K562 (cell line): ENCODE results near the gene SCAANT1. TPM values are rescaled to one million over a fixed set of nuclear protein-coding genes. Genes with fewer than 3 reads are reported as not detected.
A peak's percentile ranks its signal among the peaks of the same experiment; 100 is the strongest.

Source experiments
- ATF1 ChIP-seq, 2 experiments: fragments of 450-650 bp in 1 of 2; IDR thresholded peaks; 2 replicates each; pipeline ENCODE4 v1.6.1; 2016; ENCODE audit warnings: missing compliant biosample characterization in 1 of 2, missing genetic modification characterization in 1 of 2
- BHLHE40 ChIP-seq: IDR thresholded peaks from 2 replicates; pipeline ENCODE4 v1.6.1; 2011; ENCODE audit warnings: low read length, improper control_type of control experiment
- CCNT2 ChIP-seq: IDR thresholded peaks from 2 replicates; pipeline ENCODE4 v1.6.1; 2011; ENCODE audit warnings: borderline replicate concordance, low read depth, mild to moderate bottlenecking, moderate library complexity, mixed read lengths, low read length; ENCODE audit not compliant: insufficient read length; ENCODE audit errors: extremely low read depth
- GABPA ChIP-seq: fragments of 200-800 bp; sonication (Bioruptor generic); conservative IDR thresholded peaks from 2 replicates; pipeline ENCODE4 v1.6.1; 2016; ENCODE audit warnings: low read depth, missing genetic modification characterization, missing compliant biosample characterization
- GABPB1 ChIP-seq: sonication (generic); formaldehyde crosslinking; IDR thresholded peaks from 2 replicates; pipeline ENCODE4 v1.8.0; 2022; ENCODE audit warnings: mild to moderate bottlenecking, missing genetic modification reagents
- IFI16 ChIP-seq: fragments of 250-450 bp; sonication (Bioruptor Pico); IDR thresholded peaks from 2 replicates; pipeline ENCODE4 v2.1.2; 2022; ENCODE audit warnings: mild to moderate bottlenecking, inconsistent platforms
- MAFG ChIP-seq: fragments of 450-650 bp; conservative IDR thresholded peaks from 2 replicates; pipeline ENCODE4 v1.6.1; 2016; ENCODE audit warnings: missing genetic modification characterization, missing compliant biosample characterization
- PHB ChIP-seq: fragments of 250-450 bp; sonication (Bioruptor Pico); IDR thresholded peaks from 2 replicates; pipeline ENCODE4 v1.5.0; 2021
- POLR2G ChIP-seq: fragments of 200-400 bp; formaldehyde crosslinking; IDR thresholded peaks from 2 replicates; pipeline ENCODE4 v1.6.1; 2017; ENCODE audit warnings: low read depth, mild to moderate bottlenecking, antibody characterized with exemption, low read length, moderate library complexity
- TAF1 ChIP-seq: IDR thresholded peaks from 2 replicates; pipeline ENCODE4 v1.6.1; 2011; ENCODE audit warnings: mild to moderate bottlenecking, low read length, moderate library complexity; ENCODE audit not compliant: insufficient read depth, control insufficient read depth, severe bottlenecking; ENCODE audit errors: extremely low read depth
- UBTF ChIP-seq, 2 experiments: IDR thresholded peaks; 2 replicates each; pipeline ENCODE4 v1.6.1; 2012; ENCODE audit warnings: improper control_type of control experiment in 2 of 2, low read depth in 2 of 2, low read length in 2 of 2, borderline replicate concordance in 1 of 2
- VEZF1 ChIP-seq: fragments of 200-800 bp; sonication (Bioruptor generic); IDR thresholded peaks from 2 replicates; pipeline ENCODE4 v1.6.1; 2017; ENCODE audit warnings: missing genetic modification characterization, missing compliant biosample characterization
- polyA plus RNA-seq, 8 experiments: library from polyadenylated mRNA; depleted of rRNA in 4 of 8; stranded (reverse) in 5 of 8; unstranded in 3 of 8; fragments of >200 nt; fragmentation: Nextera tagmentation in 2 of 8; fragmentation: Illumina TruSeq in 1 of 8; extraction: Ambion mirVana in 2 of 8; extraction: Trizol in 1 of 8; gene quantifications; 2 replicates each; pipeline versions ENCODE4 v1.2.1 to v1.2.3, GENCODE V29; 2011 to 2014; ENCODE audit warnings: inconsistent platforms in 1 of 8, missing spikeins in 1 of 8
- total RNA-seq, 7 experiments: library from RNA; depleted of rRNA in 6 of 7; stranded (reverse); fragments of >200 nt in 6 of 7; fragmentation: Illumina TruSeq in 2 of 7; extraction: Trizol in 2 of 7; gene quantifications; 2 replicates each; pipeline versions ENCODE4 v1.2.1 to v1.2.3, GENCODE V29; 2011 to 2021; ENCODE audit warnings: low replicate concordance in 1 of 7

SCAANT1 gene
- total and polyA plus RNA-seq, 9 of the 15 experiments (the other 6 are each of a cell fraction or from before 2014, with no cell fraction given): not detected

- TF ChIP-seq UBTF (IDR thresholded peaks at IDR 0.05; ENCODE audit: borderline replicate concordance in 1 of 2, low read depth in 2 of 2, low read length in 2 of 2) (peak; percentile 48 to 73; a peak in 3 of 4 replicates), CCNT2 (peak; percentile 66), IFI16 (CRISPR knock-in tag) (no peak), GABPB1 (CRISPR knock-in tag) (peak; percentile 40; the same call in 1 of the 2 replicates), ATF1 (CRISPR knock-in tag; IDR thresholded peaks at IDR 0.05) (no peak), ATF1 (tag; IDR thresholded peaks at IDR 0.05) (peak; percentile 46), TAF1 (peak; percentile 31), GABPA (tag) (peak; percentile 82), MAFG (tag) (no peak), VEZF1 (CRISPR knock-in tag) (peak; percentile 89), PHB (CRISPR knock-in tag) (no peak), BHLHE40 (no peak), POLR2G (peak; percentile 84; the same call in 1 of the 2 replicates)
These were observed at the start of gene SCAANT1 (continued) for GRCh38 chr3:63911873-63912767.
